Adrenal gland (tissue), 5 donors: Measurements from ENCODE around the gene RCAN1.

Source experiments
- POLR2A ChIP-seq, 2 donors: fragments of 450-650 bp; IDR thresholded peaks; one replicate each; pipeline ENCODE4 v1.6.1; 2017; ENCODE audit warnings: antibody characterized with exemption in 2 of 2, mild to moderate bottlenecking in 2 of 2, moderate library complexity in 1 of 2
- TF ChIP-seq, protein P1 (sequence below), 6 experiments: fragments of 450-650 bp in 4 of 6; fragments of 200-600 bp in 2 of 6; sonication (generic) in 1 of 6; IDR thresholded peaks; 1 replicate in 5 of 6; 2 replicates in 1 of 6; pipeline versions ENCODE4 v1.5.1 to v1.8.0; 2016 to 2021; ENCODE audit warnings: antibody characterized with exemption in 6 of 6, mild to moderate bottlenecking in 2 of 6, moderate library complexity in 1 of 6
- donor health status: DM: no; HTN: no; CAD: no.

DNA sequence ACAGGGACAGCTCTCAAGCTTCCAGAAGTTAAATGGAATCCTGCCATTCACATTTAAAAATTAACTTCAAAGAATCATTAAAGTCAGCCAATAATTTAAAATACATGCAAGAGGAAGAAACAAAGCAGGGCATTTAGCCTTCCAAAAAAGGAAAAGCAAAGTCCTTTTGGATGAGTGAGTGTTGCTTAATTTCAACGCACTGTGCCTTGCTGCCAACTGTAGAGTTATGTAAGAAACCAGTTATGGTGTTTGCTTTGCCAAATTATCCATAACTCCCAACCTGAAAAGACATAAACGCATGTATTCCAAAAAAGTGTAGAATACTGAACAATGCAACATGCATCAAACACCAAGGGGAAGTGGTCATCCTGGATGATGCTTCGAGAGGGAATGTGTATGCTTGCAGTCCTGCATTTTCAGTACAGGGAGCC is 86.8 kb downstream of the RCAN1 start:
- TF ChIP-seq, protein P1, sequence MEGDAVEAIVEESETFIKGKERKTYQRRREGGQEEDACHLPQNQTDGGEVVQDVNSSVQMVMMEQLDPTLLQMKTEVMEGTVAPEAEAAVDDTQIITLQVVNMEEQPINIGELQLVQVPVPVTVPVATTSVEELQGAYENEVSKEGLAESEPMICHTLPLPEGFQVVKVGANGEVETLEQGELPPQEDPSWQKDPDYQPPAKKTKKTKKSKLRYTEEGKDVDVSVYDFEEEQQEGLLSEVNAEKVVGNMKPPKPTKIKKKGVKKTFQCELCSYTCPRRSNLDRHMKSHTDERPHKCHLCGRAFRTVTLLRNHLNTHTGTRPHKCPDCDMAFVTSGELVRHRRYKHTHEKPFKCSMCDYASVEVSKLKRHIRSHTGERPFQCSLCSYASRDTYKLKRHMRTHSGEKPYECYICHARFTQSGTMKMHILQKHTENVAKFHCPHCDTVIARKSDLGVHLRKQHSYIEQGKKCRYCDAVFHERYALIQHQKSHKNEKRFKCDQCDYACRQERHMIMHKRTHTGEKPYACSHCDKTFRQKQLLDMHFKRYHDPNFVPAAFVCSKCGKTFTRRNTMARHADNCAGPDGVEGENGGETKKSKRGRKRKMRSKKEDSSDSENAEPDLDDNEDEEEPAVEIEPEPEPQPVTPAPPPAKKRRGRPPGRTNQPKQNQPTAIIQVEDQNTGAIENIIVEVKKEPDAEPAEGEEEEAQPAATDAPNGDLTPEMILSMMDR (IDR thresholded peaks at IDR 0.05), result no peak
- TF ChIP-seq POLR2A (IDR thresholded peaks at IDR 0.05), result no peak
